Measurements from ENCODE around the gene SAMD7.

- no peak for TF ChIP-seq EZH2phosphoT487 (IDR thresholded peaks at IDR 0.05)
- TF ChIP-seq CTCF (IDR thresholded peaks at IDR 0.05) = no peak
- TF ChIP-seq EZH2 (IDR thresholded peaks at IDR 0.05) = no peak
Measured at GRCh38 chr3:169913323-169913722, 2.0 kb downstream of the SAMD7 start.
